Measurements from ENCODE around the gene KRTAP1-1.
"Not testable (repeated sequence)": the region's sequence is repeated elsewhere in the genome, so short reads cannot be mapped to it uniquely, and the experiment has no call there.

Gene KRTAP1-1

GRCh38 chr17:41040783-41041571 lies at the start of gene KRTAP1-1:
Gene KRTAP1-1, minus strand, starts transcription at chr17:41041450. Its CDS starts 53 bp downstream, at chr17:41041397.
- DNase-seq = not testable (repeated sequence)

- DNase-seq = not testable (repeated sequence)
Observed at GRCh38 chr17:41088760-41089352, 47.6 kb upstream of the KRTAP1-1 start.

GRCh38 chr17:41084100-41084856 lies 43.0 kb upstream of the KRTAP1-1 start, which contains the start of gene KRTAP4-7:
Gene KRTAP4-7, plus strand, starts transcription at chr17:41084150. Its CDS starts 57 bp downstream, at chr17:41084207.
- not testable (repeated sequence) for DNase-seq

- DNase-seq = not testable (repeated sequence)
Observed at GRCh38 chr17:41083427-41083826, 42.2 kb upstream of the KRTAP1-1 start.

GRCh38 chr17:41082626-41083025 lies 41.4 kb upstream of the KRTAP1-1 start:
- DNase-seq = no peak

GRCh38 chr17:41076788-41077187 lies 35.5 kb upstream of the KRTAP1-1 start:
- DNase-seq = no peak

GRCh38 chr17:41073676-41074075 lies 32.4 kb upstream of the KRTAP1-1 start:
- no peak for DNase-seq

GRCh38 chr17:41071606-41072360 lies 30.5 kb upstream of the KRTAP1-1 start:
- no peak for DNase-seq

- DNase-seq = no peak
Observed at GRCh38 chr17:41069031-41069430, 27.8 kb upstream of the KRTAP1-1 start.

- no peak for DNase-seq
Observed at GRCh38 chr17:41067281-41067680, 26.0 kb upstream of the KRTAP1-1 start.

- no peak for DNase-seq
Observed at GRCh38 chr17:41065829-41066624, 24.8 kb upstream of the KRTAP1-1 start, which contains the start of gene KRTAP2-4. Gene KRTAP2-4, minus strand, starts transcription at chr17:41065879. Its CDS starts 34 bp downstream, at chr17:41065845.

GRCh38 chr17:41065016-41065689 lies 23.9 kb upstream of the KRTAP1-1 start:
- DNase-seq = not testable (repeated sequence)

- no peak for DNase-seq
Observed at GRCh38 chr17:41064301-41064700, 23.1 kb upstream of the KRTAP1-1 start.

GRCh38 chr17:41063449-41063848 lies 22.2 kb upstream of the KRTAP1-1 start:
- no peak for DNase-seq

GRCh38 chr17:41061964-41062363 lies 20.7 kb upstream of the KRTAP1-1 start:
- DNase-seq = no peak

GRCh38 chr17:41060052-41060604 lies 18.9 kb upstream of the KRTAP1-1 start, which contains the start of gene KRTAP2-3:
Gene KRTAP2-3, minus strand, starts transcription at chr17:41060114. Its CDS starts 64 bp downstream, at chr17:41060050.
- DNase-seq = no peak

GRCh38 chr17:41059276-41060051 lies 18.2 kb upstream of the KRTAP1-1 start:
- DNase-seq = not testable (repeated sequence)

- no peak for DNase-seq
Observed at GRCh38 chr17:41058741-41059140, 17.5 kb upstream of the KRTAP1-1 start.

- no peak for DNase-seq
Observed at GRCh38 chr17:41057547-41057946, 16.3 kb upstream of the KRTAP1-1 start.

GRCh38 chr17:41055130-41055529 lies 13.9 kb upstream of the KRTAP1-1 start, which contains the start of gene KRTAP2-2:
Gene KRTAP2-2, minus strand, starts transcription at chr17:41055230. Its CDS starts 19 bp downstream, at chr17:41055211.
- not testable (repeated sequence) for DNase-seq
